Fibroblast of the aortic adventitia (primary cell): ENCODE data around the gene RNU6-9. TPM values are rescaled to one million over a fixed set of nuclear protein-coding genes. Genes with fewer than 3 reads are reported as not detected.
A peak's percentile ranks its signal among the peaks of the same experiment; 100 is the strongest.

Experiments used
- DNase-seq: peaks from one replicate; pipeline ENCODE4 v3.0.0-alpha.2; 2010; ENCODE audit warnings: low read depth
- H3K4me3 ChIP-seq: 2 replicates; pipeline ENCODE4 v1.5.1; 2011; ENCODE audit warnings: low read depth, mild to moderate bottlenecking, control low read depth, low read length, moderate library complexity
- total RNA-seq: library from RNA; depleted of rRNA; stranded (reverse); fragments of >200 nt; gene quantifications from 2 replicates; pipeline ENCODE4 v1.2.3, GENCODE V29; 2012; ENCODE audit warnings: low replicate concordance
- TF ChIP-seq, protein P1 (sequence below): IDR thresholded peaks from 2 replicates; pipeline ENCODE4 v1.5.1; 2011; ENCODE audit warnings: mild to moderate bottlenecking, low read length, control low read depth, inconsistent platforms; ENCODE audit not compliant: insufficient read depth

Gene RNU6-9
- total RNA-seq, 1 donor = not detected

DNA sequence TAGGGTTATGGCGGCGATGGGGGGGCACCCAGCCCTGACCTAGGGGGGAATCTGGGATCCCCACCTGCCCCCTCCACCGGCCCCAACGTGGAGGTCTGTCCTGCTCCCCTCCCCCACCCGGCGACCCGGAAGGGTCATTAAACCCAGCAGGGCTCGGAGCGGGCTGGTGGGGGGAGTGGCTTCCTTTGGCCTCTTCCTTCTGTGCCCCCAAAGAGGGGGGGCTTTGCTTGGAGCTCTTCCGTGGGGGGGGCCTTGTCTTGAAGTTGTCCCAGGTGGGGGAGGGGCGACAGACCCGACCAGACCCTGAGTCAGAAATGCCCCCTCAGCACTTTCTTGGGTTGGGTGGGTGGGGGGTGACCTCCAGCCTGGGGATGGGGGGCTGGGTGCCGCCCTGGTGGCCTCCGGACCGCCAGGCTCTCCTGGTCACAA lies 34.1 kb downstream of the RNU6-9 start:
- H3K4me3 ChIP-seq = peak overlapping the region; percentile 88
- no peak for DNase-seq
- TF ChIP-seq, protein P1, sequence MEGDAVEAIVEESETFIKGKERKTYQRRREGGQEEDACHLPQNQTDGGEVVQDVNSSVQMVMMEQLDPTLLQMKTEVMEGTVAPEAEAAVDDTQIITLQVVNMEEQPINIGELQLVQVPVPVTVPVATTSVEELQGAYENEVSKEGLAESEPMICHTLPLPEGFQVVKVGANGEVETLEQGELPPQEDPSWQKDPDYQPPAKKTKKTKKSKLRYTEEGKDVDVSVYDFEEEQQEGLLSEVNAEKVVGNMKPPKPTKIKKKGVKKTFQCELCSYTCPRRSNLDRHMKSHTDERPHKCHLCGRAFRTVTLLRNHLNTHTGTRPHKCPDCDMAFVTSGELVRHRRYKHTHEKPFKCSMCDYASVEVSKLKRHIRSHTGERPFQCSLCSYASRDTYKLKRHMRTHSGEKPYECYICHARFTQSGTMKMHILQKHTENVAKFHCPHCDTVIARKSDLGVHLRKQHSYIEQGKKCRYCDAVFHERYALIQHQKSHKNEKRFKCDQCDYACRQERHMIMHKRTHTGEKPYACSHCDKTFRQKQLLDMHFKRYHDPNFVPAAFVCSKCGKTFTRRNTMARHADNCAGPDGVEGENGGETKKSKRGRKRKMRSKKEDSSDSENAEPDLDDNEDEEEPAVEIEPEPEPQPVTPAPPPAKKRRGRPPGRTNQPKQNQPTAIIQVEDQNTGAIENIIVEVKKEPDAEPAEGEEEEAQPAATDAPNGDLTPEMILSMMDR = no peak

DNA sequence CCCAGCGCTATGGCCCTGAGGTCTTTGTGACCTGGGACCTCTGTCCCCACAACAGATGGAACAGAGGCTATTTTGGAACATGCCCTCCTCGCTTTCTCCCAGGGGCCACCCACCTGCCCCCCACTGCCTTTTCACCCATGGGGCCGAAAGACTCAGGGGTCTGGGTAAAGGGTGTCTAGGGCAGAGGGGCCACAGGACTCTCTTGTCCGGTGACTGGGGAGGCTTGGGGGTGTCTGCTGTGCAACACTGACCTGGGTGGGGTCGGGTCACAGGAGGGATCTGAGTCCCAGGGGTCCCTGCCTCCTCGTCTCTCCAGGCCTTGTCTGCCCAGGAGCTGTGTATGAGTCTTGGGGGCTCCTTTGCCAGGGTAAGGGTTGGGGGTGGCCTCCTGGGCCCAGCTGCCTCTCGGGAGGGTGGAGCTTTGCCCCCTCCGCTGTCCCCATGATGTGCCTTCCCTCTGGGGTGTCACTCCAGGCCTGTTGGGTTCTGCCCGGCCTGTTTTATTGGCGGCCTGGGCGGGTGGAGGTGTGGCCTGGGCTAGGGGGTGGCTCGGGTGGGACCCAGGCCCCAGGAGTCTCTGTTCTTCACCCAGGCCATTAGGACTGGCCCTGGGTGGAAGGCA lies 34.6 kb downstream of the RNU6-9 start:
- DNase-seq = no peak

DNA sequence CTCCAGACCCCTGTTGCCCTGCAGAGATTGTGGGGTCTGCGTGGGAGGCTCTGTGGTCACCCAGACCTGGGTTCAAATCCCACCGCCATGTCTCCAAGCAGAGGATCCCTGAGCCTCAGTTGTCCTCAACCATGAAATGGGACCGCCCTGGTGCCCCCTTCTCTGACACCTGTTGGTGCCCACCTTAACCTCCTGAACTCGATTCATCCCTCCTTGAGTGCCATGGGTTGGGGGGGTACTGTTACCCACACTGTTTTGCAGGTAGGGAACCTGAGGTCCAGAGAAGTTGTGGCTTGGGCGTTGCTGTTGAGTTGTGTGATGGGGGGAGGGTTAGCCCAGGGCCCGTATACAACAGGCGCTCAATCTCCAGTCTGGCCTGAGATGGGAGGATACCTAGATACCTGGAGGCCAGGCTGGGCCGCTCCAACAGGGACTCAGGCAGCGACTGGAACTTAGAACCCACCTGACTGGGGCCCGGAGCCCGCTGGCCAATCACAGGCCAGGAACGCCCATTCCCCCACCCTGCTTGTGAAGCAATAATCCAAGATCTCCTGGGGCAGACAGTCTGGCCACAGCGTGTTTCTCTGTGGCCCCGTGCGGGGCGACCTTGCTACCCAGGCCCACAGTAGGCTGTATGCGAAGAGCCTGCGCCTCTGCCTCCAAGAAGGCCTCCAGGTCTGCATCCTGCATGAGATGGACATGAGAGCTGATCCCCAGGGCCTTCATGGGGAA lies 35.4 kb downstream of the RNU6-9 start:
- no peak for DNase-seq
- no peak overlapping the region for H3K4me3 ChIP-seq
- TF ChIP-seq, protein P1 = no peak

More for the DNA sequence above, 34.6 kb downstream of the RNU6-9 start:
- TF ChIP-seq, protein P1 = no peak
- H3K4me3 ChIP-seq = peak overlapping the region; percentile 88

DNA sequence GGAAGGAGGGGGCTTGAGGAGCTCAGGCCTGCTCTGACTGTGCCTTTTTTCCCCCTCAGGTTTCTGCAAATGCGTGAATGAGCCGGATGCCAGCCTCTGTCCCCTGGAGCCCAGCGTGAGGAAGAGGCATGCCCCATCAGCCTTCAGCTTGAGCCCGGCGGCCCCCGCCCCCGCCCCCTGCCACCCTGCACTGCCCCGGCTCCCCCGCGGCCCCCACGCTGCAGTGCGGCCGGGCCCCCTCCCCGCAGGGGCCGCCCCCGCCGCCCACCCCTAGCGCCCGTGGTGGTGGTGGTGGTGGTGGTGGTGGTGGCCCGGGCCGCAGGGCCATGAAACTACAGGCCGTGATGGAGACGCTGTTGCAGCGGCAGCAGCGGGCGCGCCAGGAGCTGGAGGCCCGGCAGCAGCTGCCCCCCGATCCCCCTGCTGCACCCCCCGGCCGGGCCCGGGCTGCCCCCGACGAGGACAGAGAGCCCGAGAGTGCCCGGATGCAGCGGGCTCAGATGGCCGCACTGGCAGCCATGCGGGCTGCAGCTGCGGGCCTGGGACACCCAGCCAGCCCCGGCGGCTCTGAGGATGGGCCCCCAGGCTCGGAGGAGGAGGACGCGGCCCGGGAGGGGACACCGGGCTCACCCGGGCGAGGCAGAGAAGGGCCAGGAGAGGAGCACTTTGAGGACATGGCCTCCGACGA lies 36.1 kb downstream of the RNU6-9 start:
- no peak overlapping the region for H3K4me3 ChIP-seq
- DNase-seq = no peak
- TF ChIP-seq, protein P1 = no peak

DNA sequence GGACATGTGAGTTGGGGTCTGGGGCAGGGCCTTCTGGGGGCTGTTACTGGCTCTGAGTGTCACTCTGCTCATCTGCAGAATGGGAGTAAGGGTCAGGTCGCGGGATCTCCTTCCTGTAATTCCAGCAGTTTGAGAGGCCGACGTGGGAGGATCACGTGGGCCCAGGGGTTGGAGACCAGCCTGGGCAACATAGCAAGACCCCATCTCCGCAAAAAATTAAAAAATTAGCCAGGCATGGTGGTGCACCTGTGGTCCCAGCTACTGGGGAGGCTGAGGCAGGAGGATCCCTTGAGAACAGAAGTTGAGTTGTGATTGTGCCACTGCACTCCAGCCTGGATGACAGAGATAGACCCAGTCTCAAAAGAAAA lies 36.6 kb downstream of the RNU6-9 start:
- TF ChIP-seq, protein P1 = no peak
- H3K4me3 ChIP-seq = no peak overlapping the region

DNA sequence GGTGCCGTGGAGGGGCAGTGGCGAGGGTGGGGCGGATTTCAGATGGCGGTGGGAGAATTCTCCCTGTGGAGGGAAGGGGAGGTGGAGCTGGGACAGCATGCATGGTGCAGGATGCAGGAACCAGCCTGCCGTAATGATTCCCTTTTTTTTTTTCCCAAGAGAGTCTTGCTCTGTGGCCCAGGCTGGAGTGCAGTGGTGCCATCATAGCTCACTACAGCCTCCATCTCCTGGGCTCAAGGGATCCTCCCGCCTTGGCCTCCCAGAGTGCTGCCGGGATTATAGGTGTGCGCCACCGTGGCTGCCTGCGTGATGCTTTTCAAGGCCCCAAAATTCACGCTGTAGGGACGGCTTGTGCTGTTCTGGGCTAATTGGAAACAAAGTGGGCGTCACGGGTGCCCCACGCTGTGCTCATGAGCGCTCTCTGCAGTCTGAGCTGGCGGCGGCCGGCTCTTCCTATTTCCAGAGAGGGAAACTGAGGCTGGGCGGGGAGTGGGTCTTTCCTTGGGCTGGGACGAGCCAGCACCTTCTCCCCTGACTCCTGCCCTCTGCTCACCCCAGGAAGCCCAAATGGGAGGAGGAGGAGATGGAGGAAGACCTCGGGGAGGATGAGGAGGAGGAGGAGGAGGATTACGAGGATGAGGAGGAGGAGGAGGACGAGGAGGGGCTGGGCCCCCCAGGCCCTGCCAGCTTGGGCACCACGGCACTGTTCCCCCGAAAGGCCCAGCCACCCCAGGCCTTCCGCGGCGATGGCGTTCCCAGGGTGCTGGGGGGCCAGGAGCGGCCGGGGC lies 38.8 kb downstream of the RNU6-9 start:
- DNase-seq = no peak
- no peak overlapping the region for H3K4me3 ChIP-seq
- TF ChIP-seq, protein P1 = no peak

More for the DNA sequence above, 36.6 kb downstream of the RNU6-9 start:
- no peak for DNase-seq
